Endothelial cell of umbilical vein (primary cell): ENCODE data around the gene PMFBP1.

Experiments
- CTCF ChIP-seq, 2 donors: IDR thresholded peaks; 1 replicate in 1 of 2; 2 replicates in 1 of 2; pipeline ENCODE4 v1.5.1; 2011; ENCODE audit warnings: low read length in 2 of 2, mild to moderate bottlenecking in 2 of 2, moderate library complexity in 2 of 2, control low read depth in 1 of 2, inconsistent platforms in 1 of 2, low read depth in 1 of 2; ENCODE audit not compliant: insufficient read depth in 1 of 2; ENCODE audit errors: extremely low read depth in 1 of 2
- EZH2 ChIP-seq: IDR thresholded peaks from 2 replicates; pipeline ENCODE4 v1.6.1; 2012; ENCODE audit warnings: borderline replicate concordance, low read depth, mild to moderate bottlenecking, moderate library complexity, low read length, inconsistent platforms; ENCODE audit not compliant: severe bottlenecking
- GATA2 ChIP-seq: IDR thresholded peaks from 2 replicates; pipeline ENCODE4 v1.7.0; 2011; ENCODE audit warnings: low read depth, mild to moderate bottlenecking, moderate library complexity, mixed read lengths, low read length; ENCODE audit not compliant: insufficient read length, insufficient read depth
- POLR2A ChIP-seq: IDR thresholded peaks from 2 replicates; pipeline ENCODE4 v1.6.1; 2012; ENCODE audit warnings: low read depth, mild to moderate bottlenecking, control low read depth, low read length
- POLR2AphosphoS5 ChIP-seq: IDR thresholded peaks from 2 replicates; pipeline ENCODE4 v1.6.1; 2012; ENCODE audit warnings: low read depth, mild to moderate bottlenecking, control low read depth, low read length, moderate library complexity; ENCODE audit not compliant: insufficient read depth

- no peak for TF ChIP-seq EZH2
- no peak for TF ChIP-seq POLR2AphosphoS5
- TF ChIP-seq CTCF (IDR thresholded peaks at IDR 0.05; ENCODE audit: extremely low read depth in 1 of 2, insufficient read depth in 1 of 2, low read depth in 1 of 2, low read length in 2 of 2): no peak
- no peak for TF ChIP-seq POLR2A
- no peak for TF ChIP-seq GATA2
Measured at GRCh38 chr16:72206299-72206698, 34.3 kb upstream of the PMFBP1 start.
